IPS-20b (cell line): ENCODE results near the gene ACAD10.
"Not testable (repeated sequence)": the region's sequence is repeated elsewhere in the genome, so short reads cannot be mapped to it uniquely, and the experiment has no call there.

Experiments used
- H3K27ac ChIP-seq: one replicate; pipeline ENCODE4 v1.5.1; 2013; ENCODE audit warnings: low read length
- H3K27me3 ChIP-seq: 2 replicates; pipeline ENCODE4 v1.6.1; 2013; ENCODE audit warnings: mild to moderate bottlenecking, low read length, inconsistent platforms; ENCODE audit not compliant: insufficient read depth
- H3K36me3 ChIP-seq: 2 replicates; pipeline ENCODE4 v1.6.1; 2013; ENCODE audit warnings: low read depth, mild to moderate bottlenecking, inconsistent platforms, low read length, moderate library complexity; ENCODE audit not compliant: insufficient read depth
- H3K4me1 ChIP-seq: 2 replicates; pipeline ENCODE4 v1.6.1; 2013; ENCODE audit warnings: mild to moderate bottlenecking, control low read depth, inconsistent platforms, low read length, moderate library complexity; ENCODE audit not compliant: insufficient read depth
- H3K4me3 ChIP-seq: 2 replicates; pipeline ENCODE4 v1.5.1; 2013; ENCODE audit warnings: mild to moderate bottlenecking, low read length, inconsistent platforms
- H3K9ac ChIP-seq: 2 replicates; pipeline ENCODE4 v1.6.1; 2013; ENCODE audit warnings: low read depth, mild to moderate bottlenecking, inconsistent platforms, low read length, moderate library complexity
- H3K9me3 ChIP-seq: 2 replicates; pipeline ENCODE4 v1.6.1; 2013; ENCODE audit warnings: mild to moderate bottlenecking, low read depth, low read length, inconsistent platforms; ENCODE audit not compliant: insufficient read depth

Gene ACAD10

DNA sequence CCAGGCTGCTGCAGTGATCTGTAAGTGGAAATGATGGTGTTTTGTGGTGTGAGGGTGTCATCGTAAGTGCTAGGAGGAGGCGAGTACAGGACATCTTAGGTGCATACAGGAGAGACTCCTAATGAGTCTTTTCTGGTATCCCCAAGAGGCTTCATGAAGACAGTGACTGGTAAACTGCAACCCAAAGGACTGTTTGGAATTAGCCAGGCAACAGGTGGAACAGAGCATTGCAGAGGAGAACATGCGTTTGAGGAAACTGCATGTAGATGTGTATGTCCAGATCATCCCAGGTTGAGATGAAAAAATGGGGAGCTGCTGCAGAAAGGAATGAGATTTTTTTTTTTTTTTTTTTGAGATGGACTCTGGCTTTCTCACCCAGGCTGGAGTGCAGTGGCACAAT, 5.4 kb downstream of the ACAD10 start:
- no peaks in the 10 kb centered on the region for H3K27me3 ChIP-seq
- H3K9ac ChIP-seq: no peak overlapping the region
- H3K4me1 ChIP-seq: no peaks in the 10 kb centered on the region

DNA sequence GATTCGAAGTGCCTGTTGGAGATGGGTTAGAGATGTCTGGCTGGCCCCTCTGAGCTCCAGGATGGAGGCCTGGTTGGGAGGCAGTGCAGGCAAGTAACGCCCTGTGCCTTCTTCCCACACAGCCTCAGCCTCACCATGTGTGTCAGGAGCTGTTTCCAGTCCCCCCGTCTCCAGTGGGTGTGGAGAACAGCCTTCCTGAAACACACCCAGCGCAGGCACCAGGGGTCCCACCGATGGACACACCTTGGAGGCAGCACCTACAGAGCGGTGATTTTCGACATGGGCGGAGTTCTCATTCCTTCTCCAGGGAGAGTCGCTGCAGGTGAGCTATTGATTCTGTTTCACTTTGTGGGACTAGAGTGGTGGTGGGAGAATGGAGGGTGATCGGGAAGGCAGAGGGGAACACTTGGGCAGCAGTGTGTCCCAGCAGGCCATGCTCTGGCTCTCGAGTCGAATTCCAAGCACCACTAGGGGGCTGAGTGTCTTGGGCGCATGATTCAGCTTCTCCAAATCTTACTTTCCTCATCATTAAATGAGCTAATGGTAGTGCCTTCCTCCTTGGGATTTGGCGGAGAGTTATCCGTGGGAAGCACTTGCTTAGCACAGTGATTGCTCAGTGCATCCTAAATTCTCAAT, 6.8 kb downstream of the ACAD10 start:
- H3K9ac ChIP-seq: no peak overlapping the region
- no peaks in the 10 kb centered on the region for H3K4me1 ChIP-seq
- H3K9me3 ChIP-seq: no peaks in the 10 kb centered on the region
- no peak overlapping the region for H3K27ac ChIP-seq
- no peaks in the 10 kb centered on the region for H3K27me3 ChIP-seq
- no peak overlapping the region for H3K4me3 ChIP-seq
- peaks cover 27% of the 10 kb centered on the region for H3K36me3 ChIP-seq

More for the DNA sequence above, 5.4 kb downstream of the ACAD10 start:
- H3K27ac ChIP-seq: no peak overlapping the region
- peaks cover 27% of the 10 kb centered on the region for H3K36me3 ChIP-seq
- no peak overlapping the region for H3K4me3 ChIP-seq
- H3K9me3 ChIP-seq: no peaks in the 10 kb centered on the region

DNA sequence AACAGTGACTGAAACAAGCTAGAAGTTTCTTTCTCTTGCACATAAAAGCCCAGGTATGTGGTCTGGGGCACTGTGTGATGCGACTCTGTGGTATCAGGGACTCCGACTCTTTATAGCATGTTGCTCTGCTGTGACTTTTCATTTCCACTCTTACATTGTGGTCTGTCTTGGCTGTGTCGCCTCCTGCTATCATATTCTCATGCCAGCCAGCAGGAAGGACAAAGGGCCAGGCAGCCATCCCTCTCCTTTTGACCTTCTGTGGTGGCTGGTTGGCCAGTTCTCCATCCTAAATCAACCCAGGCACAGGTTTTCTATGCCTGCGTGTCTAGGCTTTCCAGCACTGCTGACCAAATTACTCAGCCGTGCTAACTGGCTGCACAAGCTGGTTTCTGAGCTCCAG, 8.0 kb downstream of the ACAD10 start:
- H3K9ac ChIP-seq: no peak overlapping the region
- no peak overlapping the region for H3K4me3 ChIP-seq
- H3K27me3 ChIP-seq: no peaks in the 10 kb centered on the region
- H3K4me1 ChIP-seq: no peaks in the 10 kb centered on the region
- no peaks in the 10 kb centered on the region for H3K9me3 ChIP-seq
- H3K27ac ChIP-seq: no peak overlapping the region
- peaks cover 27% of the 10 kb centered on the region for H3K36me3 ChIP-seq

DNA sequence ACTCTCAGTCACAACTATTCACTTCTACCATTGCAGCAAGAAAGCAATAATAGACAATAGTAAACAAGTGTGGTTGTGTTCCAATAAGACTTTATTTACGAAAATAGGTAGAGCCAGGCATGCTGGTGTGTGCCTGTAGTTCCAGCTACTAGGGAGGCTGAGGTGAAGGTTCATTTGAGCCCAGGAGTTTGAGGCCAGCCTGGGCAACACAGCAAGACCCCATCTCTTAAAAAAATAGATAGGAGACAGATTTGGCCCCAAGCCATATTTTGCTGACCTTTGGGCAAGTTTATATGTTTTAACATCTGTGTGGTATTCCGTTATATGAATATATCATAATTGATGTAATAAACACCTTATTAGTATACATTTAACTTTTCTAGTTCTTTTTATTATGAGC, 14.1 kb downstream of the ACAD10 start:
- H3K4me1 ChIP-seq: no peaks in the 10 kb centered on the region
- H3K9me3 ChIP-seq: no peaks in the 10 kb centered on the region
- H3K36me3 ChIP-seq: peaks cover 40% of the 10 kb centered on the region
- H3K4me3 ChIP-seq: no peak overlapping the region
- H3K9ac ChIP-seq: no peak overlapping the region
- no peak overlapping the region for H3K27ac ChIP-seq
- no peaks in the 10 kb centered on the region for H3K27me3 ChIP-seq

DNA sequence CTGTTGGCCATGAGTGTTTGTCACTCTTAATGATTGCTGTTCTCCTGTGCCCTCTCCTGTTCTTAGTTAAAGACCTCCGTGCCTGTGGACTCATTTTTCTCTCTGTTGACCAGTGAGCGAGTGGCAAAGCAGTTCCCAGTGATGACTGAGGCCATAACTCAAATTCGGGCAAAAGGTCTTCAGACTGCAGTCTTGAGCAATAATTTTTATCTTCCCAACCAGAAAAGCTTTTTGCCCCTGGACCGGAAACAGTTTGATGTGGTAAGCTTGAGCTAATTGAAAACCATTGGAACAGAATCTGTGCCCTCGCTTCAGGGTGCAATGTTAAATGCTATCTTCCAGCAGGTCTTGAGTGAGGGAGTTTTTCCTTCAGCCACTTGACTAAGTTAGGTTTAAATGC, 19.8 kb downstream of the ACAD10 start:
- H3K4me3 ChIP-seq: no peak overlapping the region
- H3K9me3 ChIP-seq: no peaks in the 10 kb centered on the region
- H3K27ac ChIP-seq: no peak overlapping the region
- peaks cover 37% of the 10 kb centered on the region for H3K36me3 ChIP-seq
- no peaks in the 10 kb centered on the region for H3K27me3 ChIP-seq
- H3K9ac ChIP-seq: no peak overlapping the region
- no peaks in the 10 kb centered on the region for H3K4me1 ChIP-seq

DNA sequence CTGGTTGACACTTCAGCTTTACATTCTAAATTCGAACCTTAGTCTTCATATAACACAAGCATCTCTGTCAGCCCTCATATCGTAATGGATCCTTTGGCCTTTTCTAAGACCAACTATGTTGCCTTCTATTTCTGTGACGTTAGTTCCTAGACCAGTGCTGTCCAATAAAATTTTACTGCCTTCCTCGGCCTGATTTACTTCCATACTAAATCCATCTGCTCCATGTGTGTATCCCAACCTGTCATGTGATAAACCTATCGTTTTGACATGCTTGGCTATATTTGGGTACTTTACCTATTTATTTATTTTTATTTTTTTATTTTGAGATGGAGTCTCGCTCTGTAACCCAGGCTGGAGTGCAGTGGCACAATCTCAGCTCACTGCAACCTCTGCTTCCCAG, 20.3 kb downstream of the ACAD10 start:
- peaks cover 34% of the 10 kb centered on the region for H3K36me3 ChIP-seq

DNA sequence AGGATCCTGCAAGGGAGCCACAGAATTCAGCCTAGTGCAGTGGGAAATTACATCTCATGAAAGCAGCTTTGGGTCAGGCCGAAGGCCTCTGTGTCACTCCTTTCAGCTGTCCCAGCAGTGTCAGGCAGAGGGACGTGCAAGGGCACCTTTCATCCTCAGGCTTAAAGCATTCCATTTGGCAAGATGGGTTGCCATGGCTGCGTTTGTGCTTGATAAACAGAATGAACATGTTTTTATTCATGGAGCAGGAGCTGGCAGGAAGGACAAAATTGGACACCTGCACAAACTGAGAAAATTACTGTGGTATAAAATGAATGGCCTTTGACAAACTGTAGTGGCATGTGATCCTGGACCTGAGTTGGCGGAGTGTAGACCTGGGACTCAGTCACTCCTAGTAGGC, 29.4 kb downstream of the ACAD10 start:
- Histone ChIP-seq H3K9me3 (no peaks in the 10 kb centered on the region), H3K9ac (no peak overlapping the region), H3K4me1 (no peaks in the 10 kb centered on the region), H3K4me3 (no peak overlapping the region), H3K36me3 (peaks cover 47% of the 10 kb centered on the region), H3K27ac (no peak overlapping the region), H3K27me3 (no peaks in the 10 kb centered on the region)

More for the DNA sequence above, 20.3 kb downstream of the ACAD10 start:
- no peaks in the 10 kb centered on the region for H3K4me1 ChIP-seq
- no peak overlapping the region for H3K27ac ChIP-seq
- H3K4me3 ChIP-seq: no peak overlapping the region
- no peaks in the 10 kb centered on the region for H3K27me3 ChIP-seq
- H3K9me3 ChIP-seq: no peaks in the 10 kb centered on the region
- H3K9ac ChIP-seq: no peak overlapping the region

DNA sequence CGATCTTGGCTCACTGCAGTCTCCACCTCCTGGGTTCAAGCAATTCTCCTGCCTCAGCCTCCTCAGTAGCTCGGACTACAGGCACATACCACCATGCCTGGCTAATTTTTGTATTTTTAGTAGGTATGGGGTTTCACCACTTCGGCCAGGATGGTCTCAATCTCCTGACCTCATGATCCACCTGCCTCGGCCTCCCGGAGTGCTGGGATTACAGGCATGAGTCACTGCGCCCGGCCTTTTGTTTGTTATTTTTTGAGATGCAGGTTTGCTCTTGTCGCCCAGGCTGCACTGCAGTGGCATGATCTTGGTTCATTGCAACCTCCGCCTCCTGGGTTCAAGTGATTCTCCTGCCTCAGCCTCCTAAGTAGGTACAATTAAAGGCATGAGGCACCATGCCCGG, 33.5 kb downstream of the ACAD10 start:
- H3K4me3 ChIP-seq, H3K9ac ChIP-seq, H3K27ac ChIP-seq, H3K4me1 ChIP-seq, H3K9me3 ChIP-seq, H3K27me3 ChIP-seq: not testable (repeated sequence)
- H3K36me3 ChIP-seq: peaks cover 40% of the 10 kb centered on the region

DNA sequence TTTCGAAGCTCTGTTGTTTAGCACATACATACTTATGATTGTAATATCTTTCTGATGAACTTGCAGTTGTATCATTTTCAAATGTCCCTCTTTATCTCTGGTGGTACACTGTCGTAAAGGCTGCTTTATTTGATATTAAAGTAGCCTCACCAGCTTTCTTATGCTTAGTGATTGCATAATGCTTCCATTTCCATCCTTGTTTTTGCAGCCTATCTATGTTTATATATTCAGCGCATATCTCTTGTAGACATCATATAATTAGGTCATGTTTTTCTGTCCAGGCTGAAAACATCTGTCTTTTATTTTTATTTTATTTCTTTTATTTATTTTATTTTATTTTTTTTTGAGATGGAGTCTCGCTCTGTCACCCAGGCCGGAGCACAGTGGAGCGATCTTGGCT, 34.6 kb downstream of the ACAD10 start:
- H3K27me3 ChIP-seq: no peaks in the 10 kb centered on the region
- H3K4me1 ChIP-seq: no peaks in the 10 kb centered on the region
- no peak overlapping the region for H3K27ac ChIP-seq
- no peaks in the 10 kb centered on the region for H3K9me3 ChIP-seq
- H3K4me3 ChIP-seq: no peak overlapping the region
- peaks cover 33% of the 10 kb centered on the region for H3K36me3 ChIP-seq
- H3K9ac ChIP-seq: no peak overlapping the region

DNA sequence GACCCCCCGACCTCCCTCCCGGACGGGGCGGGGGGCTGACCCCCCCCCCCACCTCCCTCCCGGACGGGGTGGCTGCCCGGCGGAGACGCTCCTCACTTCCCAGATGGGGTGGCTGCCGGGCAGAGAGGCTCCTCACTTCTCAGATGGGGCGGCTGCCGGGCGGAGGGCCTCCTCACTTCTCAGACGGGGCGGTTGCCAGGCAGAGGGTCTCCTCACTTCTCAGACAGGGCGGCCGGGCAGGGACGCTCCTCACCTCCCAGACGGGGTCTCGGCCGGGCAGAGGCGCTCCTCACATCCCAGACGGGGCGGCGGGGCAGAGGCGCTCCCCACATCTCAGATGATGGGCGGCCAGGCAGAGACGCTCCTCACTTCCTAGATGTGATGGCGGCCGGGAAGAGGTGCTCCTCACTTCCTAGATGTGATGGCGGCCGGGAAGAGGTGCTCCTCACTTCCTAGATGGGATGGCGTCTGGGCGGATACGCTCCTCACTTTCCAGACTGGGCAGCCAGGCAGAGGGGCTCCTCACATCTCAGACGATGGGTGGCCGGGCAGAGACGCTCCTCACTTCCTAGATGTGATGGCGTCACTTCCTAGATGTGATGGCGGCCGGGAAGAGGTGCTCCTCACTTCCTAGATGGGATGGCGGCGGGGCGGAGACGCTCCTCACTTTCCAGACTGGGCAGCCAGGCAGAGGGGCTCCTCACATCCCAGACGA, 38.0 kb downstream of the ACAD10 start:
- not testable (repeated sequence) for H3K9me3 ChIP-seq, H3K4me1 ChIP-seq, H3K27me3 ChIP-seq, H3K27ac ChIP-seq, H3K9ac ChIP-seq, H3K4me3 ChIP-seq
- peaks cover 13% of the 10 kb centered on the region for H3K36me3 ChIP-seq

DNA sequence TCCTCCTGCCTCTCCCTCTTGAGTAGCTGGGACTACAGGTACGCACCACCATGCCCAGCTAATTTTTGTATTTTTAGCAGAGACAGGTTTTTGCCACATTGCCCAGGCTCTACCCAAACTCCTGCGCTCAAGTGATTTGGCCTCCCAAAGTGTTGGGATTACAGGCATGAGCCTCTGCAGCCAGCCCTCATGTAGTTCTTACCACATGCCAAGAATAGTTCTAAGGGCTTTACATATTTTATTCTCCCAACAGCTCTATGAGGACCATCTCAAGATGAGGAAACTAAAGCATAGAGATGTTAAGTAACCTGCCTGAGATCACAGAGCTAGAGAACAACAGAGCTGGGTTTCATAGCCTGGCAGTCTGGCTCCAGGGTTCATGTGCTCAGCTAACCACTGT, 42.9 kb downstream of the ACAD10 start:
- Histone ChIP-seq H3K9ac (no peak overlapping the region; the same call in 1 of the 2 replicates), H3K4me1 (no peaks in the 10 kb centered on the region), H3K9me3 (no peaks in the 10 kb centered on the region), H3K36me3 (peaks cover 16% of the 10 kb centered on the region), H3K4me3 (no peak overlapping the region), H3K27me3 (no peaks in the 10 kb centered on the region), H3K27ac (no peak overlapping the region)

DNA sequence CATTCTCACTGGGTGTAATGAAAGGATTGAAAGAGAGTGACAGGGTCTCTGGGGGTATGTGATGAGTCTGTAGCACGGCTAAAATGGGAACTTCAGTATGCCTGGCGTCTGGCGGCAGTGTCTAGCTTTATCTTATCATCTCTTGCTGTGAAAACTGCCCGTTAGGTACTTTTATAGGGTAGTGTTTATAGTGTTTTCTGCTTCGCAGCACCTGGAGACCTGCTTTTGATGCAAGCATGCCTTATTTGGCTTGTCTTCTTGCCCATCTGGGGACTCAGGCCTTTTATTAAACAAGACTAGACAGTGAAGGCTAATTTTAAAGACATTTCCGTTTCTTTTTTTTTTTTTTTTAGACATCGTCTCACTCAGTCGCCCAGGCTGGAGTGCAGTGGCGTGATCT, 44.6 kb downstream of the ACAD10 start:
- Histone ChIP-seq H3K4me3 (no peak overlapping the region), H3K27me3 (no peaks in the 10 kb centered on the region), H3K36me3 (peaks cover 16% of the 10 kb centered on the region), H3K9me3 (no peaks in the 10 kb centered on the region), H3K27ac (no peak overlapping the region), H3K9ac (no peak overlapping the region), H3K4me1 (no peaks in the 10 kb centered on the region)
